ENCODE data around the gene SORCS2. TPM values are rescaled to one million over a fixed set of nuclear protein-coding genes. Genes with fewer than 3 reads are reported as not detected.

The SORCS2 gene
- total and polyA plus RNA-seq, 2 of the 8 experiments (the other 6 are each of a cell fraction or from before 2014, with no cell fraction given) = 0.36 to 1.8 TPM

GRCh38 chr4:7297881-7298280, 105.5 kb downstream of the SORCS2 start:
- H3K27ac ChIP-seq (ENCODE audit: low read depth, low read length) = no peak overlapping the region
- POLR2A ChIA-PET (ENCODE audit: partially characterized antibody) = no interaction called here
- no peaks in the 10 kb centered on the region; the same call in 1 of the 2 replicates for H3K23me2 ChIP-seq (ENCODE audit: low read depth, low read length)
- no peak overlapping the region; the same call in 1 of the 2 replicates for H4K8ac ChIP-seq (ENCODE audit: extremely low read depth, insufficient read depth, low read length)
- no peaks in the 10 kb centered on the region; the same call in 1 of the 2 replicates for H3K79me1 ChIP-seq (ENCODE audit: low read depth, low read length)
- H3K4me2 ChIP-seq (ENCODE audit: insufficient read depth in 1 of 2, low read depth in 2 of 2, low read length in 2 of 2) = no peak overlapping the region
- no peak overlapping the region for H2BK5ac ChIP-seq (ENCODE audit: low read depth, low read length)
- no peak overlapping the region for H3K4ac ChIP-seq (replicated peaks; ENCODE audit: insufficient read length, low read depth, low read length)
- FAIRE-seq (no peak), DNase-seq (ENCODE audit: low read depth in 1 of 2, low spot score in 2 of 2) (no peak)
- H3K14ac ChIP-seq (ENCODE audit: insufficient read length) = no peak overlapping the region
- H2BK20ac ChIP-seq (ENCODE audit: low read length) = no peak overlapping the region
- H3K4me1 ChIP-seq (replicated peaks in 1 of 4; ENCODE audit: control insufficient read depth in 3 of 4, insufficient read depth in 4 of 4, low read length in 3 of 4) = peaks cover 0 to 5% (median 0%) of the 10 kb centered on the region in 4 experiments; a peak in 1 of 7 replicates
- no peak overlapping the region for H3K56ac ChIP-seq (replicated peaks; ENCODE audit: insufficient read length, low read depth, low read length)
- peaks cover 0 to 1% of the 10 kb centered on the region in 2 experiments for H4K20me1 ChIP-seq (replicated peaks in 1 of 2; ENCODE audit: control insufficient read depth in 1 of 2, insufficient read depth in 2 of 2, low read length in 2 of 2)
- H2BK15ac ChIP-seq (ENCODE audit: low read length) = no peak overlapping the region
- H2BK12ac ChIP-seq (ENCODE audit: low read depth, low read length) = no peak overlapping the region
- no peak overlapping the region for H3K18ac ChIP-seq (ENCODE audit: extremely low read depth, low read length)
- CTCF ChIA-PET (ENCODE audit: partially characterized antibody) = interaction anchor here (0.8 to 4.9 kb wide), 7 partner anchors 22 to 218 kb away, joined by 3 to 38 read pairs (median 3); partner anchors contain the start of gene SORCS2
- 88% methylated on average over 8 of the region's 8 CpGs; no CpG with 5 or more reads in 1 of the 2 experiments for WGBS, 2 experiments (ENCODE audit: extremely low coverage in 1 of 2, insufficient coverage in 1 of 2, insufficient read length in 1 of 2, insufficient replicate concordance in 2 of 2, low coverage in 1 of 2, low lambda C conversion rate in 2 of 2, missing lambda C conversion rate in 1 of 2)
- no peak overlapping the region for H4K5ac ChIP-seq (ENCODE audit: insufficient read length, low read depth, low read length)
- no peaks in the 10 kb centered on the region for H3K9me3 ChIP-seq (ENCODE audit: insufficient read depth in 2 of 2, low read depth in 1 of 2, low read length in 1 of 2)
- no peaks in the 10 kb centered on the region for H3K79me2 ChIP-seq (ENCODE audit: control insufficient read depth in 1 of 2, insufficient read depth in 2 of 2, low read length in 2 of 2)
- no peak overlapping the region for H3K9ac ChIP-seq (replicated peaks in 1 of 4; ENCODE audit: extremely low read depth in 1 of 4, low read depth in 3 of 4, low read length in 3 of 4)
- H3K27me3 ChIP-seq (replicated peaks in 1 of 4; ENCODE audit: control insufficient read depth in 3 of 4, extremely low read depth in 1 of 4, insufficient read depth in 3 of 4, low read length in 3 of 4) = no peaks in the 10 kb centered on the region
- no peak overlapping the region for H4K91ac ChIP-seq (replicated peaks; ENCODE audit: insufficient read length, low read length)
- H2AFZ ChIP-seq (ENCODE audit: low read length) = no peak overlapping the region
- TF ChIP-seq SUZ12 (IDR thresholded peaks at IDR 0.05; ENCODE audit: low read length) (no peak), TAF7 (optimal IDR thresholded peaks at IDR 0.05; ENCODE audit: borderline replicate concordance, low read depth, low read length) (no peak), KDM1A (IDR thresholded peaks at IDR 0.05; ENCODE audit: borderline replicate concordance, low read length) (no peak)
- H3K36me3 ChIP-seq (ENCODE audit: control insufficient read depth in 2 of 4, insufficient read depth in 4 of 4, low read length in 3 of 4) = no peaks in the 10 kb centered on the region
- no peak overlapping the region for H2AK5ac ChIP-seq (ENCODE audit: low read depth, low read length)
- no peak overlapping the region for H2BK120ac ChIP-seq (replicated peaks; ENCODE audit: low read depth, low read length)
- H3K4me3 ChIP-seq (ENCODE audit: extremely low read depth in 1 of 4, insufficient read depth in 2 of 4, low read depth in 3 of 4, low read length in 4 of 4) = no peak overlapping the region
- no peak overlapping the region for H3K23ac ChIP-seq (ENCODE audit: insufficient read length)
